ENCODE data around the gene LIMCH1.

GRCh38 chr4:41610474-41610873, 72.5 kb downstream of the LIMCH1 start:
- TF ChIP-seq CTCF (IDR thresholded peaks at IDR 0.05; ENCODE audit: low read depth, low read length), result no peak
- TF ChIP-seq EZH2phosphoT487 (IDR thresholded peaks at IDR 0.05; ENCODE audit: low read depth), result no peak
